GM19239 (cell line): ENCODE results near the gene NF2.
"Not testable (repeated sequence)": the region's sequence is repeated elsewhere in the genome, so short reads cannot be mapped to it uniquely, and the experiment has no call there.

Experiments
- DNase-seq: peaks from one replicate; pipeline ENCODE4 v3.0.0; 2011; ENCODE audit warnings: low spot score; ENCODE audit not compliant: insufficient read length
- FAIRE-seq: peaks from 2 replicates; lab custom pipeline; 2011; peaks lifted over from hg19 to GRCh38; lab: Jason Lieb, UNC

The NF2 gene

GRCh38 chr22:29603358-29604075, at the start of gene NF2:
Gene NF2 (plus strand): TSS chr22:29603633. CDS start chr22:29603999, 366 bp downstream.
- FAIRE-seq (peak; percentile 99), DNase-seq (peak; percentile 96)

- no peak for FAIRE-seq
- no peak for DNase-seq
Measured at GRCh38 chr22:29555065-29555644, 48.3 kb upstream of the NF2 start.

GRCh38 chr22:29559030-29559429, 44.4 kb upstream of the NF2 start:
- FAIRE-seq (no peak), DNase-seq (no peak)

- no peak for FAIRE-seq
Measured at GRCh38 chr22:29559853-29560252, 43.6 kb upstream of the NF2 start.

DNA sequence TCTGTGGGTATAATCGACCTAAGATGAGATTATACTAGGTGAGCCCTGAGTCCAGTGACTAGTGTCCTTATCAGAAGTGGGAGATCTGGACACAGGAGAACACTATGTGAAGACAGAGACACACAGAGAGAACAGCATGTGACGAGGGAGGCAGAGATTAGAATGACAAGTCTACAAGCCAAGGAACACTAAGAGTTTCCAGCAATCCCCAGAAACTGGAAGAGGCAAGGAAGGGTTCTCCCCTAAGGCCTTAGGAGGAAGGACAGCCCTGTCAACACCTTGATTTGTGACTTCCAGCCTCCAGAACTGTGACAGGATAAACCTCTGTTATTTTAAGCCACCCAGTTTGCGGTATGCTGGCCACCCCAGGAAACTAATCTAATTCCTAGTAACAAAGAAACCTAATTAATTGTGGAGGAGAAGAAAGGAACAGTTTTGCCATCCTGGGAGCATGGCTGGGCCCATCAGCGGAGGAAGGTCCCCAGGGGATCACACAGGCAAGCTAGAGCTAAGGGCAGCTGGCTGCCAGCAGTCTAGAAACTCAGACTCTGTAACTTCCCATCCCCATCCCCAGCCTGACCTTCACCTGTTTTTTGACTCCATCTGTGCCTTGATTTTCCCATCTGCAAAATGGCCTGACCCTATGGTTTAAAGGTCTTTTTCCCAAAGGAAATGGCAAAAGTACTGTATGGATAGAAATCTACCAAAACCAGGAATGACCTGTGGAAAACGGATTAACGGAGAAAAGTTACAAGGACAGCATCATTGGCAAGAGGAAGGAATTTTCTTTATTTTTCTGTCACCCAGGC, 39.6 kb upstream of the NF2 start:
- FAIRE-seq = no peak
- no peak for DNase-seq

More at GRCh38 chr22:29559853-29560252, 43.6 kb upstream of the NF2 start:
- DNase-seq = no peak

DNA sequence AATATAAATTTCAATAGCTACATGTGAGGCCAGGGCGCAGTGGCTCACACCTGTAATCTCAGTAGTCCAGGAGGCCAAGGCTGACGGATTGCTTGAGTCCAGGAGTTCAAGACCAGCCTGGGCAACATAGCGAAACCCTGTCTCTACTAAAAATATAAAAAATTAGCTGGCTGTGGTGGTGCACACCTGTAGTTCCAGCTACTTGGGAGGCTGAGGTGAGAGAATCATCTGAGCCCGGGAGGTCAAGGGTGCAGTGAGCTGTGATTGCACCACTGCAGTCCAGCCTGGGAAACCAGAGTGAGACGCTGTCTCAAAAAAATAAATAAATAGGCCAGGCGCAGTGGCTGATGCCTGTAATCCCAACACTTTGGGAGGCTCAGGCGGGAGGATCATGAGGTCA, 36.9 kb upstream of the NF2 start:
- not testable (repeated sequence) for FAIRE-seq, DNase-seq

DNA sequence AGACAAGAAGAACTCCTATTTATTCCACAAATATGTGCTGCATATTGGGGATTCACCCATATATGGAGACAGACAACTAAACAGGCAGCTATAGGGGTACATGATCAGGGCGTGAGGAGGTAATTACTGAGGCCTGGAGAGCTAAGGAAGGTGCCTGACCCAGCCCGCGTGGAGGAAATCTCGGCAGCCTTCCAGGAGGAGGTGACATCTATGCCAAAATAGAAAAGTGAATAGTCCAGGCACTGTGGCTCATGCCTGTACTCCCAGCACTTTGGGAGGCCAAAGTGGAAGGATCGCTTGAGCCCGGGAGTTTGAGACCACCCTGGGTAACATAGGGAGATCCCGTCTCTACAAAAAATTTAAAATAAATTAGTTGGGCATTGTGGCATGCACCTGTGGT, 36.1 kb upstream of the NF2 start:
- DNase-seq (no peak), FAIRE-seq (no peak)

- FAIRE-seq = no peak
- no peak for DNase-seq
Measured at GRCh38 chr22:29569011-29569678, 34.3 kb upstream of the NF2 start.

DNA sequence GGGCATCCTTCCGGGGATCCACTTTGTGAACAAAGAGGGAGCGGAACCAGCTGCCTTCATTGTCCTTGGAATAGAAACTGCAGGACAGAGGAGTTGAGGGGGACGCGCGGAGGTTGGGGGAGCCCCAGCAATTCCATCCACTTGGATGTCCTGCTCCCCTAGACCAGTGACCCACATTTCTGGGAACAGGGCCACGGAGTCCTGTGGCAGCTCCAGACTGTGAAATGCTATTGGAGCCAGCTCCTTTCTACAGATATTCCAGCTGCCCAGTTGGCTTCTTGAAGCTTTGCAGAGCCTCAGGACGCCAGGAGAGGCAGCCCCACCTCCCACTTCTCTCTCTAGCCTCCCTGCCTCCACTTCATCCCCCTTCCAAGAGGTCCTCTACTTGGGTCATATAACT, 33.0 kb upstream of the NF2 start:
- DNase-seq (no peak), FAIRE-seq (no peak)

DNA sequence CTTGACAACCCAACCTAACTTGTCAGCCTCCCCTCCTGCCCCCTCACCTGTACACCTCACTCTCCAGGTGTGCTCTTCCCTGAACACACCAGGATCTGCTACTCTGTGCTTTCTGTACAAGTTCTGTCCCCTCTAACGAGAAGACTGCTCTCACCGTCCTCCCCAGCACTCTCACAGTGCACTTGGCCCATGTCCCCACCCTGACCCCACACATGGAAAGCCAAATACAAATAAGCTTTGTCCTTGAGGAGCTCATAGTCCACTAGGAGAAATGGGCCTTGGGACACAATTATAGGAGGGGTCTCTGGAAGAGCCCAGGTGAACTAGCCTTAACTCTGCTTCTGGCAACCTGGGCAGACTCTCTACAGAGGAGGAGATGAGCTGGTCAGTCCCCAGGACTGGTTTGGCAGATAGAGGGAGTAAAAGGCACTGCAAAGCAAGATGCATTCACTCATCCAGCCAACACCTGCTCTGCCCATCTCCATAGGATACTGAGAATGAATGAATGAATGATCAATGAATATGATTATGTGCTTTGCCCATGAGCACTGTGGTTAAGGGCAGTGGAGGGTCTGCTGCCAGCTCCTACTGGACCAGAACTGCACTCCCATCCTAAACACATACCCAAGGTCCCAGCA, 32.4 kb upstream of the NF2 start:
- FAIRE-seq (no peak), DNase-seq (no peak)

GRCh38 chr22:29574762-29575450, 28.5 kb upstream of the NF2 start:
- FAIRE-seq = no peak

DNA sequence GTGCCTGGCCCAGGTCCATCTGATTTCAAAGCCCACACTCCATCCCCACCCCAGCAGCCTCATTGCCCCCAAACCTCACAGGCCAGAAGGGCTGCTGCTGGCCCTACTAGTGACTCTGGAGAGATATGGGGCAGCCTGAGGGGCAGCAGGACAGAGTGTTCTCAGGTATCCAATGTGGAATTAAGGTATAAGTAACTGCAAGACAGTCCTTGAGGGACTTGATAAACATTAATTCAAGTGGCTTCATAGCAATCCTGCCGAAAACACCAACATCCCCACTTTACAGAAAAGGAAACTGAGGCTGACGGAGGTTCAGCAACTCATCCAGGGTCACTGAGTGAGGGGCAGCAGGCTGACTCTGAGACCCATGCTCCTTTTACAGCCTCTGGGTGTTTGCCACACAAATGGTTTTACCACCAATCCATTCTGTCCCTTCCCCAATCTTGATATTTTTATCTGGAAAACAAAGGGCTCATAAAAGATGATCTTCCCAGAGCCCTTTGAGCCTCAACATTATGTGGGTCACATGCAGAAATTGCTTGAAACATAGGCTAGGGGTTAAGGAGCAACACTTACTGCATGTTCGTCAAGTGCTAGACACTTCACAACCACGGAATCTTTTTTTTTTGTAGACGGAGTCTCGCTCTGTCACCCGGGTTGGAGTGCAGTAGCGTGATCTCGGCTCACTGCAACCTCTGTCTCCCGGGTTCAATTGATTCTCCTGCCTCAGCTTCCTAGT, 24.8 kb upstream of the NF2 start:
- no peak for FAIRE-seq
- no peak for DNase-seq

More at GRCh38 chr22:29574762-29575450, 28.5 kb upstream of the NF2 start:
- no peak for DNase-seq

GRCh38 chr22:29580200-29580810, 23.1 kb upstream of the NF2 start:
- DNase-seq (no peak), FAIRE-seq (peak; percentile 8)

GRCh38 chr22:29581799-29582198, 21.6 kb upstream of the NF2 start:
- DNase-seq (no peak), FAIRE-seq (peak; percentile 42)

GRCh38 chr22:29584975-29585374, 18.5 kb upstream of the NF2 start:
- DNase-seq (no peak), FAIRE-seq (no peak)

- DNase-seq, FAIRE-seq: not testable (repeated sequence)
Measured at GRCh38 chr22:29586193-29586705, 17.2 kb upstream of the NF2 start.

DNA sequence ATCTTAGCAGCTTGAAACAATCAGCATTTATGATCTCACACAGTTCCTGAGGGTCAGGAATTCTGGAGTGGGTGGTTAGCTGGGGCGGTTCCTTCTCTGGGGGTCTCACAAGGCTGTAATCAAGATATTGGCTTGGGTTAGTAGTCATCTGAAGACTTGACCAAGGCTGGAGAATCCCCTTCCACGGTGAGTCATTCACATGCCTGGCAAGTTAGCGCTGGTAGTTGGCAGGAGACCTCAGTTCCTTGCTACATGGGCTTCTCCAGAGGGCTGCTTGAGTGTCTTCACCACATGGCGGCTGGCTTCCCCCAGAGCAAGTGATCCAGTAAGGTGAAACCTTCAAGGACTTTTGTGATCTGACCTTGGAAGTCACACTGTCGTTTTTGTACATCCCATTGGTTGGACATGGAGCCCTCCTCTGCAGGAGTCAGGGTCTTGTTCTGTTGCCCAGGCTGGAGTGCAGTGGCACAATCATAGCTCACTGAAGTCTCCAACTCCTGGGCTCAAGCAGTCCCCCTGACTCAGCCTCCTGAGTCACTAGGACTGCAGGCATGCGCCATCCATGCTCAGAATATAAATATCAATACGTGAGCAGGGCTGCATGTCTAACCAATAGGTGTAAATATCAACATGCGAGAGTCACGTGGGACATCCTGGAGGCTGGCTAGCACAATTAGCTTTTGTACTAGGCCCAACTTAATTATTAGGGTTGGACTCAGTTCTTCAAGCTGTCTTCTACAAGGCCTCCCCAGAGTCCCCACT, 15.3 kb upstream of the NF2 start:
- FAIRE-seq (no peak), DNase-seq (no peak)
